NCI-H146 treated with DMSO at 0.1 percent for 48 hours (cell line): Measurements from ENCODE around the gene AGPAT4.

Experiments used
- DNase-seq: peaks from one replicate; lab custom pipeline; 2025; ENCODE audit not compliant: unreplicated experiment; lab: John Stamatoyannopoulos, UW

AGPAT4 gene

DNA sequence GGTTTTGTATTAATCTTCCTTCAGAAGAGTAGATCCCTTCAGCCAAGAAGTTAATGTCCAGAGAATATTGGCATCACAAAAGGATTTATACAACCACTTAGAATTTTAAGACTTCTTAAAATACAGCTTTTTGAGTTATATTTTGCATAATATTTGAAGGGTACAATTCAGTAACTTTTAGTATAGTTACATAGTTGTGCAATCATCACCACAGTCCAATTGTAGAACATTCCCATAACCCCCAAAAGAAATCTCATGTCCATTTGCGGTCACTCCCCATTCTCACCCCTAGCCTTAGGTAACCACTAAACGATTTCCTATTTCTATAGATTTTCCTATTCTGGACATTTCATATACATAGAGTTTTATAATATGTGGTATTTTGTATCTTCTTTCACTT is 155.9 kb downstream of the AGPAT4 start:
- DNase-seq, result no peak

DNA sequence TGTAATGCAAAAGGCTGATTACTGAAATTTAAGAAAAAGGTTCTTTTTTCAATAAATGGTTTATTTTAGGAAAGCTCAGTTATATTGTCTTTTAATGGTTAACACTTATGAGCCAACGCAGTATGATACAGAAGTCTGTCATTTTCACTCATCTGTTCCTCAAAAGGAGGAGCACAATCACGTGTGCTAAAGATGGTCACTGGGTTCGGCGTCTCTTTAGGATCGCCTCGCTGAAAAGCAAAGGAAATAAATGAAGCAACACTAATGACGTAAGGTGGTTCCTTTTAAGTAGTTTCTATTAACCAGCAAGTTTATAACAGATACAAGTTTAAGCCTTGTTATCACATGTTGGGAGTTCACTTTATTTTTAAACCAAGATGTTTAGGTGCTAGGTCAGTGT is 156.6 kb downstream of the AGPAT4 start:
- no peak for DNase-seq

DNA sequence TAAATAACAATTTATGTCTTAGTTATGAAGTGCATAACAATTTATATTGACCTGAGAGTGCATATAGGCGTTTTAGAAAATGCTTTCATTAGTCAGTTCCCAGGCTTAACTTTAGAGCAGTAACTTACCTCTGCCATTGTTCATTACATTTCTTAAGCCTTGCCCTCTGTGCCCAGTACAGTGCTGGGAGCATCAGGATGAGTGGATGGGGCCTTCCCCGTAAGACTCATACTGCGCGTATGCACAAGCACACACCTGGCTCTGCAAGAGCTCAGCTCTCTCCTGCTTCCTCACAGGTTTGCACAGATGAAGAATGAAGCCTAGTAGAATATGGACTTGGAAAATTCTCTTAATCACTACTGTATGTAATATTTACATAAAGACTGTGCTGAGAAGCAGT is 157.3 kb downstream of the AGPAT4 start:
- no peak for DNase-seq

DNA sequence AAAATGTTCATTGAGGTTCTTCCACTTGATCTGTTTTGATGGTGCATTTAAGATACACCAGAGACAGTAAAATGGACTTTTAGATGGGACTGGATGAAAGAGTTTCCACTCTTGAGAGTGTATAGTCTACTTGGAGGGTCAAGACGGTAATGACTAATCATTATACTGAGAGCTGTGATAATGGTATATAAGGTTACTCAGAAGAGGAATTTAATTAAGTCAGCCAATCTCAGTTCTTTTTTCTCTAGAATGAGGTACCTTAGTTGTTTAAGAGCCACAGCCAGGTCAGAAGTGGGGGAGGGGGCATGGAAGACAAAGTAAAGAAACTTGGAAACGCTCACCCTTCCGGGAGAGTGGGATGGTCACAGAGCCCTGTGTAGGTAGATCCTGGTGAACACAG is 158.4 kb downstream of the AGPAT4 start:
- DNase-seq, result no peak

DNA sequence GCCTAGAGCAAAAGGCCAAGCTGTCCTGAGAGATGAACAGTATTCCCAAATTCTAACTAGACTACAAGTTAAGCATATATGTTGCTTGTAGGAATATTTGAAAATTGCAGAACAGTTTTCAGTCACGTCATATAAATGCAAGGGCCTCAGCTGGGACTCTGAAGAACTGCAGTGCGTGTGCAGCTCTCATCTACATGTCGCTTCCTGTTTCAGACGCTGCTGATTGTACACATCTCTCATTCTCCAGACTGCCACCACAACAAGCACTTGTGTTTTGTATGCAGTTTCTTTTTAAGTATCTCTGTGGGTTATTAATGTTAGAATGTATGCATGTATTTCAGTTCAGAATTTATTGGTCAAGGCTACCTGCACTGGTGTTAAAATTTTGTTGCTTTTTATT is 162.6 kb downstream of the AGPAT4 start:
- DNase-seq, result no peak

DNA sequence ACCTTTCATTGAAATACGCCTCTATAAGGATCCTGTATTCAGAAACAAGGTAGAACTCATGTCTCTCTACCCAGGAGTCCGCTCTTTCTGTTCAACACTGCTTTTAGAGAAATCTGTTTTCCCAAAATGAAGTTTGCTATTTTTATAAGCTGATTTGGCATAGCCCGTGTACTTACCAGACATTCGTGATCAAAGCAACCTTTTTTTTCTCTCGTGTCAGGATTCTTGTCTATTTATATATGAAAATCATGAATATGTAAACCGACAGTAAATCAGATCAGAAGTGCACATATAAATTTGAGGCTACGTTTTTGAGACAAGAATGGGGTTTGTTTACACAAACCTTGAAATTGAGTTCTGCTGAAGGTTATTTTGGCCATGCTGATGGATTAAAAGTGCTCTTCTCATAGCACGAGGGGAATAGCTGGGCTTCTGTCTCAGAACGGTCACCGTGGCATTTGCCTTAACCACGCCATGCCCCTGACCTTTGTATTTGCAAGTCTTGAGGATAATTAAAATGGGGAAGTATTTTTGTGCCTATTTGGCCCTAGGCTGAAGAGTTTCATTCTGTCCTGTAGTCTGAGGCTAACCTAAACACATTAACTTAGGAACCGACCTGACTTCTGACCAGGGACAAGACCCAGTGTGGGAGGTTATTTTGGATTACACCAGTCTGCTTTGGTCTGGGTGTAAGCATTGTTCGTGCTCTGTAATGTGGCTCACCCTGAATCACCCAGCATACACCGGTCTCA is 163.7 kb downstream of the AGPAT4 start:
- no peak for DNase-seq

DNA sequence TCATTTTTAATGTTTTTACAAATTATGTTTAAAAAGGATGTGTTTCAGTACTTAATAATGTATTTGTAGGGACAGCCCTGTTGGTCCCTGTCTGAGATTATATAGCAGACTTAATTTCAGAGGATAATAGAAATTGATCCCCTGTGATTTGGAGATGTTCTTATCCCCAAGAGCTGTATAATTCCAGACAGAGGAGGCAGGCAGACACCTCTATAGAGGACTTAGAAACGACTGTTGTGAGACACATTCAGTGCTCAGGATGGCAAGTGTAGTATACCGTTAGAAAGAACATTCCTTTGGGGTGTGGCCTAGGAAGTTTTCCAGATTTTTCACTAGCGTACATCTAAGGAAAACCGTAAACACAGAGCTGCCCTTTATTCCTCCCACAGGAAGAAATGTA is 164.5 kb downstream of the AGPAT4 start:
- no peak for DNase-seq

DNA sequence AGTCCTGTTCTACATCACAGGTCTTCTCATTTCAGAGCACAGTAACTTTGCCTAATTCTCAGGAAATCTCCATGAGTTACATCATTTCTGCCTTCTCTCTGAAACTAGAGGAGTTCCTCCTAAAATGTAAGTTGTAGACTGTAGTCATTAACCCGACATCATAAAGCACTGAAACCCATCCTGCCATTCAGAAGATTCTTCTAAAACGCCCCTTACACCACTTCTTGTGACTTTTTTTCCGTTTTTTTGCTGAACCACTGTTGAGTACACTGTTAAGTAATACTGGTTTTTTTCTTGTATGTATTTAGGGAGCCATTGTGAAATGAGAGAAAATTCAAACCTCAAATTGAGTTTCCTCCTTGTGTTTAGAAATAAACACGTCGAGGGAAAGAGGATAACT is 164.9 kb downstream of the AGPAT4 start:
- DNase-seq, result no peak

DNA sequence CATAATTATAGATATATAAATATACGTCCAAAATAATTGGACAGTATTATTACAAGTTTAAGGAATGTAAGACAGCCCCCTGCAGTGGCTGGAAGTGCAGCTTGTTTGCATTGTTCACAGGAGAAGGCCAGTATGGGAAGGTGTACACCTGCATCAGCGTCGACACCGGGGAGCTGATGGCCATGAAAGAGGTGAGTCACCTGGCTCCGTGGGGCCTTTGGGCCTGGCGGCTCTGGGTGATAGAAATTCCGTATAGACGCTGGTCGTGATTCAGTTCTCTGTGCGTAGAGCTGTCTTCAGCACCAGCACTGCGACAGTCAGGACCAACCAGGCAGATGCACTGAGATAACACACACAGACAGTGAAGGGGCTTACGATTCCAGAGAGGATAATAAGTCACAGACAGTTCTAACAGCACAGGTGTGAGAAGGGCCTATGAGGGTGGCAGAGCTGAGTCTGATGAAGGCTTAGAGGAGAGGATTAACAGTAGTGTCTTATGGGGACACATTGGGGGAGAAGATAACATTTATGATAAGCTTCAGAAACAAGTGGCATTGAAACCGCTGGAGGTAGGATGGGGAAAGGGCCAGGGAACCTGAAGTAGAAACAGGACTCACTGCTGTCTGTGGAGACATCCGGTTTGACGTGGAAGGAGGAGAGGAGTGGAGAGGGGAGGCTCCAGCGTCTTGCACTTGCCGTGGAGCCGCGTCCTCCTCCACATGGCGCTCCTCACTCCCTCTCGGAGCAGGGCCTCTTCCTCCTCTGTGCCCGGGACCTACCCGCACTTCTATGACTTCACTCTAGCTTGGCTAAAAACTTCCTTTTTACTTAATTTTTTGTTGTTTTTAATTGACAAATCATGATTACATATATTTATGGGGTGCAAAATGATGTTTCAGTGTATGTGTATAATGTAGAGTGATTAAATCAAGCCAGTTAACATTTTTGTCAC is 165.8 kb downstream of the AGPAT4 start:
- no peak for DNase-seq

DNA sequence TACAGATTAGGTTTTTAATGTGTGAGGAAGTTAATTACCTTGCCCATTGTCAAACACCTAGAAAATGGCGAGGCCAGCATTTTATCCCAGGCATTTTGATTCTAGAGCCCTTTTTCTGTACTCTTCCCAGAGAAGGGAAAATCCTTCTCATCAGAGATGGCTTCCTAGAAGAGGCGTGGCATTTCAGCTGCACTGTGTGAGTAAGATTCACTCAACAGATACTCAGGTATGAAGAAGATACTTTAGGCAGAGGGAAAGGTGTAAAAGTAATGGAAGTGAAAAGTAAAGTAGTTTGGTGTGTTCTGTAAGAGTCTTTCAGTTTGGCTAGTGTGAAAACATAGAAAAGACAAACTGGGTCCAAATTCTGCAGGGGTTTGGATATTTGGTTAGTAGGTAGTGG is 168.5 kb downstream of the AGPAT4 start:
- no peak for DNase-seq

DNA sequence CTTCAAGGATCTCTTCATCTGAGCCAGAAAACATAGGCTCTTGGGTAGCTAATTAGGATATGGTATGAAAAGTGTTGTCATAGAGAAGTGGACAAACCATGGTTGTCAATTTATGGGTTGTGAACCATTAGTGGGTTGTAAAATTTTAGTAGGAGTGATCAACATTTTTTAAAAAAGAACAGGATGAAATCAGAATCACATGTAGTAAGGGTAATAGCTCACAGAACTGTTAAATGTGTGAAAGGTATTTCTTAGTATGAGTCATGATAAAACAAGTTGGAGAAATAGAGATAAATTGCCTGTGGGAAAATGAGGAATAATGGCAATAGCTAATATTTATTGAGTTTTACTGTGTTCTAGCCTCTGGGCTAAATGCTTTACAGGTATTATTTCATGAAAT is 168.9 kb downstream of the AGPAT4 start:
- no peak for DNase-seq

DNA sequence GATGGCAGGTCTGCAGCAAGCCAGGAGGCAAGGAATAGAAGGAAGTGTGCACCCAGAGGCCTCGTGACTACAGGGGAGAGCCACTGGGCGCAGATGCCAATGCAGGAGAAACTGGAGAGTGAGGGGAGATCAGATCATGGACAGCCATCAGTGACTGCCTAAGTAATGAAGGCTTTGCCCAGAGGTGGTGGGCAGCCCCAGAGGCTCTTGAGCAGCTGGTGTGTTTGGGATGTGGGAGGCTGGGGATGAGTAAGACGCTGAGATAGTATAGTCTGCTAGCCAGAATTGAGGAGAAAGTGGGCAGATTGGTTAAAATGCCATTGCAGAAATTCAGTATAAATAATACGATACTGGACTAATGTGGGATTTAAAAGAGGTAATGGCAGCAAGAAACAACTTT is 170.4 kb downstream of the AGPAT4 start:
- no peak for DNase-seq

DNA sequence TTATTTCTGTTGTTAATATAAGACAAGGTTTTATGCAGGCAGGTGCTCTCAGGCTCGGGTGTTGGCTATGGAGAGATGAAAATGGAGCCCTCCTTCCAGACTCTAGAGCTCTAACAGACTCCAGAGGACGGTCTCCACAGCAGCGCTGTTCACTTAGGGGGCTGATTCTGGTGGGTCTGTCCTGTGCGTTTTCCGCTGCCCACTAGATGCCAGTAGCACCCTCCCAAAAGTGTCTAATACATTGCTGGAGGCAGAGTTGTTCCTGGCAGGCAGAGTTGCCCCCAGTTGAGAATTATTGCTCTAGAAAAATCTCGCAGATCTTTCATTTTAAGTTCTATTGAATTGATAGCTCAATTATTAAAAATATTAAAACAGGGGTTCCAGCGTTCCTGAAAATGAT is 172.3 kb downstream of the AGPAT4 start:
- no peak for DNase-seq

DNA sequence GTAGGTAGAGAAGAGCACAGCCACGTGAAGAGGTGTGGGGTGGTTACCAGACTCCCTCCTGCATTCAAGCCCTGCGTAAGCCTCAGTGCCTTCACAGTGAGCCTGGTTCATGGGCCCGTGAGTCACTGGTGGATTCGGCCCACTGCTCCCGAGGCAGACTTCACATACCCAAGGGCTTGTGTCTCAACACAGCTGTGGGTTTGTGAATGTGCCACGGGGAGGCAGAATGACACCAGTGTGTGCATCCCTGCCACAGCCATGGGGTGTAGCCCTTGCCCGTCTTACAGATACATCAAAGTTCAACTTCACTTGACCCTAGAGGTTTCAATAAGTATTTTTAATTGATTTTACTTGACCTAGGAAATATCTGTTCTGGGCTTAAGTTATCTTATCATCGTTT is 173.8 kb downstream of the AGPAT4 start:
- DNase-seq, result no peak

DNA sequence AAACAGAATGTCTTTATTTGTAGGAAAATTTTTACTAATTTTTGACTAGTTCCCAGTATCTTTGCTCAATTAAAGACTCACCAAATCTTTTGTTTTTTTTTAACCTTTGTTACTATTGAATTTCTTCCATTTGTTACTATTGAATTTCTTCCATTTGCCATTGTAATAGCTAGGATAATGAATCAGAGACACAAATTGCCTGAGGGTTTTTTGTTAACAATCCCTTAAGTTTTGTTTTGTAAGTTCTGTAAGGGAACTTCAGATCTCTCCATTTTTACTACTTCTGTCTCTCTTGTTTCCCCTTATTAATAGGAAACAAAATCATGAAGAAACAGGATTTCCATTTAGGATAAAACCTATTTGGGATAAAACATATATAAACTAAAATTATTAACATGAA is 177.9 kb downstream of the AGPAT4 start:
- no peak for DNase-seq

DNA sequence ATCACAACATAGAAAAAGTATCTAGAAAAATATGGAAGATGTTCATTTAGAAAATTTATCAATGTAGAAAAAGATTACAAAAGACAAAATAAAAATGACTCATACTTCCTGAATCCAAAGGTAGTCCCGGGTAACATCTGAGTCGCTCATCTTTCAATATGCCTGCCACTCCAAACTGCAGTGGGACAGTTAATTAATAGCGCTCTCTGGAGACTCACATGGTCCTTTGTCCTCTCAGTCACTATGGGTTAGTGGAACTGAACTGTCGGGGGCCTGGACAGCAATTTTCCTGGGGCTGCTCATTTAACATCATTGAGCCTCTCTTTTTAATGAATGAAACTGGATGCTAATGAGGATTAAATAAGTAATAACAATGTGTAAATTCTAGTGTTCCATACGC is 178.9 kb downstream of the AGPAT4 start:
- DNase-seq, result no peak

DNA sequence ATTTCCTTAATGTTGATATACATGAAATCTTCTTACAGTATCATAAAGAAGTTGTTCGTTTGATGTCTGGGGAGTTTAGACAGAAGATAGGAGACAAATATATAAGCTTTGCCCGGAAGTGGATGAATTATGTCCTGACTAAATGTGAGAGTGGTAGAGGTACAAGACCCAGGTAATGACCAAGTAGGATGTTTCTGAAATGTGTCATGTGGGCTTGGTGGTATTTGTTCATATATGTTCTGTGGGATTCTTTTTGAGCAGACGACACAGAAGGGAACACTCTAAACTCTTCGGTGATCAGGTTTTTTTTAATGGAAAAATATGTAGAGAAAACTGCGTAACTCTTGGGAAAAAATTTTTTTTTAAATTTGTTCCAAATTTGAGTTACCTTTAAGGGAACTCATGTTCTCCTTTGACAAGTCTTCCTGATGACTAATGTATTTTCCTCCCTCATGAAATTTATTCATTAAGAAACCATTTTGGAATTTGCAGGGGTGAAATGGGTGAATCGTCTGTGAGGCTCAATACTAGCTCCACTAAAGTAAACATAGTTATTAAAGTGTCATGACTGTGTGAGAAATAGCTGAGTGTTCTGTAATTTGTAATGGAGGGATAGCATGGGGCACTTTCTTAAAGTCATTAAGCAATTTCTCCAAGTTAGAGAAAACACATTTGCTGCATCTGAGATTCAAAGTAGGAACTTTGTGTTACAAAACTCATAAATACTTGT is 181.7 kb downstream of the AGPAT4 start:
- DNase-seq, result no peak

DNA sequence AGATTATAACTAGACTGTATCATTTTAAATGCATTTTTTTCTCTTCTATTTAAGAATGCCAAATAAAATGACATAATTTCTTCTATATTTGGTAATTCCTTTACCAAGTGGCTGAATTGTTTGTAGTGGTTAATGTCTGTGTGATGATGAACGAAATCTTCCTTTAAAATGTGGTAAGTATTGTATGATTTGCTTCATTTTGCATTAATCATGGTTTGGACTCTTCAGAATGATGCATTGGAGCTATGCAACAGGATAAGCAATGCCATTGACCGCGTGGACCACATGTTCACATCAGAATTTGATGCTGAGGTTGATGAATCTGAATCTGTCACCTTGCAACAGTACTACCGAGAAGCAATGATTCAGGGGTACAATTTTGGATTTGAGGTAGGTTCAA is 182.7 kb downstream of the AGPAT4 start:
- no peak for DNase-seq

DNA sequence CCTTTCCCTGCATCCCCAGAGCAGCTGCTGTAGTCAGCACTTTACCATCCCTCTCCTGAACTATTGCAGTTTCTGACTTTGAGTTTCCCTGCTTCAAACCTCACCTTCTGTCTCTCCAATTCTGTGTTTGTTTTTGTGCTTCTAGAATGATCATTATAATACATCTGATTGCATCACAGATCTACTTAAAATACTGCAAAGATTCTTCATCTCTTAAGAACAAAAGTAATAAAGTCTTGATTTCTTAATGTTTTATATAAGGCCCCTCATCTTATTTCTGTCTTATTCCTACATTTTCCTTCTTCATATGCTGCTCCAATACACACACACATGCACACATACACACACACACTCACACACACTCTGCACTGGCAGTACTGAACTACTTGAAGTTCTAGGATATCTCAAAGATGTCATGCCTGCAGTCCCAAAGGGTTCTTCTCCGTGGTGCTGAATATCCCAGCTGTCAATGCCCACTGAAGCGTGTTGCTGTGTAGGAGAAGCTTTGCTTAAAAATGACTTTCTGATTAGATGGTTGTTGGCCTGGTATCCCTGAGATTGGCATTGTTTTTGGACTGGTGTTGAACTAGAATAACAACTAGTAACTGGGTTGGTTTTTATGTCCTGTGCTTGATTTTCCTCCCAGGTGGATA is 185.1 kb downstream of the AGPAT4 start:
- no peak for DNase-seq

DNA sequence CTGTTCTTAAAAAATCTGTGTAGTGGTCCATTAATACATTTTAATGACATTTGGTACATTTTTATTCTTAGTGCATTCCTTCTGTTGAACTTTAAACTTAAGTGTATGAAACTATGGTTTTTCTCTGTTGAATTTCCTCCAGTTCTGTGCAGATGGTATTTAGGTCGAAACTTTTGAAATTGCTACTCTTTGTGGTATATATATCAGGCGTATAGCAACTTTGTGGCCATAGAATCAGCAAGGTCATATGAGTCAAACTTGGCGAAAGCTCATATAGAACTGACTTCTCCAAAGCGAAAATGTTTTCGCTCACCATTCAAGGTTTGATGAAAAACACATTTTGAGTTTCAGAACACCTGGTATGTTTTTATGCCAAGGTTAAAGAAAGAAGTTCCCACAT is 188.6 kb downstream of the AGPAT4 start:
- DNase-seq, result no peak

DNA sequence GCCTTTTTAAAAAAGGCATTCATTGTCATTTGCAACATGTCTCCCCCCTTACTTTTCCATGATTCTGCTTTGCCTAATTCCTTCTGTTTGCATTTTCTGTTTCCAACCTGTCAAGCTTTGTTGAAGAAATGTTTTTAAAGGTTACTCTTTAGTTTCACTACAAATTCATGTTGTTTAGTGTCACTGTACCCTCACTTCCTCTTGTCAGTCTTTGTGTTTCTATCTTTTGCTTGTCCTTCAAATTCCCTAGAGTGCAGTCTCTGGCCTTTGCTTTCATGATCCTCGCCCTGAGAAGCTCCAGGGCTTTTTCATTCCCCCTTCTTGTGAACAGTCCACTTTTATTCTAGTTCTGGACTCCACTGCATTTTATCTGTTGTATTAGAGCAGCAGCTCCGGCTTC is 191.6 kb downstream of the AGPAT4 start:
- DNase-seq, result no peak
